ENCODE data around the gene ITGAL. TPM values are rescaled to one million over a fixed set of nuclear protein-coding genes. Genes with fewer than 3 reads are reported as not detected.

Gene ITGAL
- total RNA-seq, 2 donors from 2014 or later = not detected

GRCh38 chr16:30515275-30515674, 42.7 kb downstream of the ITGAL start:
- H3K4me3 ChIP-seq (ENCODE audit: low read length) = no peak overlapping the region
- H3K36me3 ChIP-seq (ENCODE audit: control insufficient read depth, insufficient read depth, low read length) = no peaks in the 10 kb centered on the region
- H3K9ac ChIP-seq (ENCODE audit: extremely low read depth, low read length, poor library complexity, severe bottlenecking) = no peak overlapping the region
- H3K27ac Mint-ChIP-seq = no peak overlapping the region
- 74 to 90% methylated on average over 2 of the region's 2 CpGs for WGBS, 2 experiments (ENCODE audit: insufficient coverage in 1 of 2, insufficient read length in 1 of 2)
- peaks cover 14% of the 10 kb centered on the region for H3K27me3 Mint-ChIP-seq (ENCODE audit: insufficient read depth)
- H3K9me3 Mint-ChIP-seq = no peaks in the 10 kb centered on the region
- H3K4me3 Mint-ChIP-seq = no peak overlapping the region
- no peak overlapping the region for H3K27ac ChIP-seq (ENCODE audit: low read depth, low read length)
- TF ChIP-seq, protein P1, sequence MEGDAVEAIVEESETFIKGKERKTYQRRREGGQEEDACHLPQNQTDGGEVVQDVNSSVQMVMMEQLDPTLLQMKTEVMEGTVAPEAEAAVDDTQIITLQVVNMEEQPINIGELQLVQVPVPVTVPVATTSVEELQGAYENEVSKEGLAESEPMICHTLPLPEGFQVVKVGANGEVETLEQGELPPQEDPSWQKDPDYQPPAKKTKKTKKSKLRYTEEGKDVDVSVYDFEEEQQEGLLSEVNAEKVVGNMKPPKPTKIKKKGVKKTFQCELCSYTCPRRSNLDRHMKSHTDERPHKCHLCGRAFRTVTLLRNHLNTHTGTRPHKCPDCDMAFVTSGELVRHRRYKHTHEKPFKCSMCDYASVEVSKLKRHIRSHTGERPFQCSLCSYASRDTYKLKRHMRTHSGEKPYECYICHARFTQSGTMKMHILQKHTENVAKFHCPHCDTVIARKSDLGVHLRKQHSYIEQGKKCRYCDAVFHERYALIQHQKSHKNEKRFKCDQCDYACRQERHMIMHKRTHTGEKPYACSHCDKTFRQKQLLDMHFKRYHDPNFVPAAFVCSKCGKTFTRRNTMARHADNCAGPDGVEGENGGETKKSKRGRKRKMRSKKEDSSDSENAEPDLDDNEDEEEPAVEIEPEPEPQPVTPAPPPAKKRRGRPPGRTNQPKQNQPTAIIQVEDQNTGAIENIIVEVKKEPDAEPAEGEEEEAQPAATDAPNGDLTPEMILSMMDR (conservative IDR thresholded peaks at IDR 0.05) = no peak
- H3K9me3 ChIP-seq (ENCODE audit: control insufficient read depth, low read length) = no peaks in the 10 kb centered on the region
- no peaks in the 10 kb centered on the region for H3K4me1 ChIP-seq (ENCODE audit: control insufficient read depth, insufficient read depth, low read length)
- H3K27me3 ChIP-seq (ENCODE audit: control insufficient read depth, insufficient read depth, low read length, poor library complexity, severe bottlenecking) = no peaks in the 10 kb centered on the region
- H3K4me1 Mint-ChIP-seq = no peaks in the 10 kb centered on the region
- DNase-seq = no peak
- no peaks in the 10 kb centered on the region for H3K36me3 Mint-ChIP-seq (ENCODE audit: low read depth)

DNA sequence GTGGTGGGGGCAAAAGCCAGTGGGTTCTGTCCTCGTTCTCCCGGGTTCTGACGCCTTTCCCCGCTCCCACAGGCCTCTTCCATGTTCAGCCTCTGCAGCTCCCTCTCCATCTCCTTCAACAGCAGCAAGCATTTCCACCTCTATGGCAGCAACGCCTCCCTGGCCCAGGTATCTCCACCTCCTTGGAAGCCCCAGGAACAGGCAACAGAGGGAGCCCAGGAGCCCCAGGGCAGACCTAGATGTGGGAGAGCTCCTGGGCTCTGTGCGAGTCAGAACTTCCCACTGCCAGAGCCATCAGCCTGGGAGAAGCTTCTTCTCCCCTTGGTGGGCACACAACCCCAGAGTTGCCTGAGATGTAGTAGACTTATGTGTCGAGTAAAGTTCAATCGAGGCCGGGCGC, 46.0 kb downstream of the ITGAL start:
- H3K27me3 Mint-ChIP-seq (ENCODE audit: insufficient read depth) = peaks cover 13% of the 10 kb centered on the region
- no peak overlapping the region for H3K4me3 ChIP-seq (ENCODE audit: low read length)
- TF ChIP-seq, protein P1 (conservative IDR thresholded peaks at IDR 0.05) = peak; percentile 33
- H3K9ac ChIP-seq (ENCODE audit: extremely low read depth, low read length, poor library complexity, severe bottlenecking) = no peak overlapping the region
- H3K27me3 ChIP-seq (ENCODE audit: control insufficient read depth, insufficient read depth, low read length, poor library complexity, severe bottlenecking) = no peaks in the 10 kb centered on the region
- no peaks in the 10 kb centered on the region for H3K36me3 Mint-ChIP-seq (ENCODE audit: low read depth)
- WGBS, 2 experiments (ENCODE audit: insufficient coverage in 1 of 2, insufficient read length in 1 of 2) = 95 to 98% methylated on average over 4 to 10 of the region's 10 CpGs
- no peak overlapping the region for H3K27ac Mint-ChIP-seq
- no peak for DNase-seq
- no peaks in the 10 kb centered on the region for H3K9me3 ChIP-seq (ENCODE audit: control insufficient read depth, low read length)
- H3K9me3 Mint-ChIP-seq = no peaks in the 10 kb centered on the region
- H3K27ac ChIP-seq (ENCODE audit: low read depth, low read length) = no peak overlapping the region
- H3K4me3 Mint-ChIP-seq = no peak overlapping the region
- peaks cover 6% of the 10 kb centered on the region for H3K4me1 Mint-ChIP-seq
- no peaks in the 10 kb centered on the region for H3K36me3 ChIP-seq (ENCODE audit: control insufficient read depth, insufficient read depth, low read length)
- no peaks in the 10 kb centered on the region for H3K4me1 ChIP-seq (ENCODE audit: control insufficient read depth, insufficient read depth, low read length)

DNA sequence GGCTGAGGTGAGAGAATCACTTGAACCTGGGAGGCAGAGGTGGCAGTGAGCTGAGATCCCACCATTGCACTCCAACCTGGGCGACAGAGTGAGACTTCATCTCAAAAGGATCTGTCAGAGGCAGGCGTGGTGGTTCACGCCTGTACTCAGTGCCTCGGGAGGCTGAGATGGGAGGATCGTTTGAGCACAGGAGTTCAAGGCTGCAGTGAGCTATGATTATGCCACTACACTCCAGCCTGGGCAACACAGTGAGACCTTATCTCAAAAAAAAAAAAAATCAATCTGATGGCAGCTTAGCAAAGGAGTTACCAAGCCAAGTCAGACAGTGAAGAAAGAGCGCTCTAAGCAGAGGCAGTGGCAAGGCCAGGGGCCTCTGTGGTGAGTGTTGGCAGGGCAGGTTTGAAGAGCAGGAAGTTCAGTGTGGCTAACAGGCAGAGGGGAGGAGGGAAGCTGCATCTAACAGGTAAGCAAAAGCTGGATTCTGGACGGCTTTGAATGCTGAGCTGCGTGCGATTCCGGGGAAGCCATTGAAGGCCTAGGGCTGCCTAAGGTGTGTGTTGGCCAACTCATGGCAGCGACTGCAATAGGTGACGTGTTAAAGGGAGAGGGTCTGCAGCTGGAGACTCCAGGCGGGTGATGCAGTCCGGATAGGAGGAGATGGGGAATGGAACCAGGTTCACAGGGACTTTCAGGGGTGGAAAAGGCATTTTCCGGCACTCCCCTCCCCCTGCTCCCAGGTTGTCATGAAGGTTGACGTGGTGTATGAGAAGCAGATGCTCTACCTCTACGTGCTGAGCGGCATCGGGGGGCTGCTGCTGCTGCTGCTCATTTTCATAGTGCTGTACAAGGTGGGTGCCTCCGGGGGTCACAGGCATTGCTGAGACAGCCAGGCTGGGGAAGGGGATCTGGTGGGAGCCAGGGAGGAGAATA, 46.8 kb downstream of the ITGAL start:
- no peaks in the 10 kb centered on the region for H3K9me3 ChIP-seq (ENCODE audit: control insufficient read depth, low read length)
- peaks cover 11% of the 10 kb centered on the region for H3K27me3 Mint-ChIP-seq (ENCODE audit: insufficient read depth)
- H3K4me3 Mint-ChIP-seq = no peak overlapping the region
- no peak overlapping the region for H3K4me3 ChIP-seq (ENCODE audit: low read length)
- peaks cover 2% of the 10 kb centered on the region for H3K36me3 Mint-ChIP-seq (ENCODE audit: low read depth)
- no peak overlapping the region for H3K27ac ChIP-seq (ENCODE audit: low read depth, low read length)
- H3K27ac Mint-ChIP-seq = no peak overlapping the region
- peaks cover 6% of the 10 kb centered on the region for H3K4me1 Mint-ChIP-seq
- TF ChIP-seq, protein P1 (conservative IDR thresholded peaks at IDR 0.05) = no peak
- H3K36me3 ChIP-seq (ENCODE audit: control insufficient read depth, insufficient read depth, low read length) = no peaks in the 10 kb centered on the region
- WGBS, 2 experiments (ENCODE audit: insufficient coverage in 1 of 2, insufficient read length in 1 of 2) = 91 to 92% methylated on average over 13 to 20 of the region's 20 CpGs
- H3K27me3 ChIP-seq (ENCODE audit: control insufficient read depth, insufficient read depth, low read length, poor library complexity, severe bottlenecking) = no peaks in the 10 kb centered on the region
- DNase-seq = no peak
- no peaks in the 10 kb centered on the region for H3K9me3 Mint-ChIP-seq
- H3K4me1 ChIP-seq (ENCODE audit: control insufficient read depth, insufficient read depth, low read length) = no peaks in the 10 kb centered on the region
- no peak overlapping the region for H3K9ac ChIP-seq (ENCODE audit: extremely low read depth, low read length, poor library complexity, severe bottlenecking)
